Measurements from ENCODE around the gene PDE4B. TPM values are rescaled to one million over a fixed set of nuclear protein-coding genes. Genes with fewer than 3 reads are reported as not detected.

Gene PDE4B
- total RNA-seq, 1 donor from 2014 or later, result 7.2 TPM

DNA sequence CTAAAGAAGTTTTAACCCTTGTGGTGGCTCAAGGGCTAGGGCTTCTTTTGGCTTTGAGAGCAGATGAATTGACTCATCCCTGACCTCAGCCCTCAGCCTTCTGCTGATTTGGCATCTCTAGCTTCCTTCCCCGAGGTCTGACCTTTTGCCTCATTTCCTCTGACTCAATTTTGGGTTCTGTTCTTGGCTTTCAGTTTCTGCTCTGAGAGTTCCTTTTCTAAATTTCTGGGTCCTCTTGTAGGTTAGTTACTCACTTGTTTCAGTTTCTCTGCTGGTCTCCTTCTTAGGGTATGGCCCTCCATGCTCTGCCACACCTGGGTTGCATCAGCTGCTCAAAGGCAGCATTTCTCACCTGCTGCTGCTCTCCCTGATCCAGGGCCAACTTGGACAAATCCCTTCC lies 19.4 kb downstream of the PDE4B start:
- Mint-ChIP-seq H3K9me3 (ENCODE audit: unreplicated experiment) (no peaks in the 10 kb centered on the region), H3K4me1 (ENCODE audit: low read depth, unreplicated experiment) (peaks cover 14% of the 10 kb centered on the region), H3K36me3 (ENCODE audit: unreplicated experiment) (no peaks in the 10 kb centered on the region), H3K27ac (ENCODE audit: unreplicated experiment) (no peak overlapping the region), H3K27me3 (ENCODE audit: unreplicated experiment) (no peaks in the 10 kb centered on the region), H3K4me3 (ENCODE audit: unreplicated experiment) (peak overlapping the region; percentile 2)
- TF ChIP-seq CTCF (IDR thresholded peaks at IDR 0.05; ENCODE audit: partially characterized antibody, unreplicated experiment), result no peak
- no peak for DNase-seq

DNA sequence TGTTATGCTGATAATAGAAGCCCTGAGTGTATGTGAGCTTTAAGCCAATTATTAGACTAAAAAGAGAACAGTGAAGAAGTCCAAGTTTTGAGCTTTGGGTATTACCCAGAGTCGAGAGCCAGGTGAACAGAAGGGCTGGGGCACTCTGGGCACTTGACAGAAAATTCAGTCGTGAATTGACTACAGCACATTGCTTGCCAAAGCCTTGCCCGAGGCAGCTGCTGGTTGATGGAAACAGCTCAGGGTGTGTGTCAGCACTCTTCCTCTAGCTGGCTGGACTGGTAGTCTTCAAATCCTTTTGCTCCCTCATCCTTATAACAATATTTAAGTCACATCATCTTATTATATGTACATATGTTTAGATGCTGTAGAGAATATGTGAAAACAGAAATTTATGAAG lies 21.3 kb downstream of the PDE4B start:
- TF ChIP-seq CTCF (IDR thresholded peaks at IDR 0.05; ENCODE audit: partially characterized antibody, unreplicated experiment), result no peak
- Mint-ChIP-seq H3K4me3 (ENCODE audit: unreplicated experiment) (no peak overlapping the region), H3K4me1 (ENCODE audit: low read depth, unreplicated experiment) (peaks cover 23% of the 10 kb centered on the region), H3K27ac (ENCODE audit: unreplicated experiment) (no peak overlapping the region), H3K27me3 (ENCODE audit: unreplicated experiment) (no peaks in the 10 kb centered on the region), H3K36me3 (ENCODE audit: unreplicated experiment) (no peaks in the 10 kb centered on the region), H3K9me3 (ENCODE audit: unreplicated experiment) (no peaks in the 10 kb centered on the region)
- peak; percentile 27 for DNase-seq

GRCh38 chr1:65814752-65815151 lies 22.1 kb downstream of the PDE4B start:
- H3K4me1 Mint-ChIP-seq (ENCODE audit: low read depth, unreplicated experiment), result peaks cover 23% of the 10 kb centered on the region
- H3K36me3 Mint-ChIP-seq (ENCODE audit: unreplicated experiment), result no peaks in the 10 kb centered on the region
- no peaks in the 10 kb centered on the region for H3K9me3 Mint-ChIP-seq (ENCODE audit: unreplicated experiment)
- no peak for TF ChIP-seq CTCF (IDR thresholded peaks at IDR 0.05; ENCODE audit: partially characterized antibody, unreplicated experiment)
- no peaks in the 10 kb centered on the region for H3K27me3 Mint-ChIP-seq (ENCODE audit: unreplicated experiment)
- no peak overlapping the region for H3K27ac Mint-ChIP-seq (ENCODE audit: unreplicated experiment)
- DNase-seq, result no peak
- no peak overlapping the region for H3K4me3 Mint-ChIP-seq (ENCODE audit: unreplicated experiment)

DNA sequence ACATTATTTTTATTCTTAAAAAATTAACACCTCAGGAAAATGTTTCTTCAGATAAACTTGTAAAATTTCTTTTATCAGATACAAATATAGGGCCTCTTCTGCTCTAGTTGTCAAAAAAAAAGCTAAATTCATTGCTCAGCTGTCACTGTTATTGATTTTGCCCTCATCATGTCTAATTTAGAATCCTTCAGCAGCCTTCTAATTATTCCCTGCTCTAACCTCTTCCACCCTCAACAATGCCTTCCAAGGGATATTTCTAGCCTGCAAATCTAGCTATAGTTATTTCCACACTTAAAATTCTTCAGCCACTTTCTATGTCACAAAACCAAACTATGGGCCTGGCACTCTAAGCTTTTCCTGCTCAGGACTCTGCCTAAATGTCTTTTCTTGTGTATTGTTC lies 25.2 kb downstream of the PDE4B start:
- no peak for DNase-seq
- peaks cover 13% of the 10 kb centered on the region for H3K4me1 Mint-ChIP-seq (ENCODE audit: low read depth, unreplicated experiment)
- peak overlapping the region; percentile 28 for H3K27ac Mint-ChIP-seq (ENCODE audit: unreplicated experiment)
- no peaks in the 10 kb centered on the region for H3K27me3 Mint-ChIP-seq (ENCODE audit: unreplicated experiment)
- H3K9me3 Mint-ChIP-seq (ENCODE audit: unreplicated experiment), result no peaks in the 10 kb centered on the region
- no peak for TF ChIP-seq CTCF (IDR thresholded peaks at IDR 0.05; ENCODE audit: partially characterized antibody, unreplicated experiment)
- no peaks in the 10 kb centered on the region for H3K36me3 Mint-ChIP-seq (ENCODE audit: unreplicated experiment)
- H3K4me3 Mint-ChIP-seq (ENCODE audit: unreplicated experiment), result peak overlapping the region; percentile 31

DNA sequence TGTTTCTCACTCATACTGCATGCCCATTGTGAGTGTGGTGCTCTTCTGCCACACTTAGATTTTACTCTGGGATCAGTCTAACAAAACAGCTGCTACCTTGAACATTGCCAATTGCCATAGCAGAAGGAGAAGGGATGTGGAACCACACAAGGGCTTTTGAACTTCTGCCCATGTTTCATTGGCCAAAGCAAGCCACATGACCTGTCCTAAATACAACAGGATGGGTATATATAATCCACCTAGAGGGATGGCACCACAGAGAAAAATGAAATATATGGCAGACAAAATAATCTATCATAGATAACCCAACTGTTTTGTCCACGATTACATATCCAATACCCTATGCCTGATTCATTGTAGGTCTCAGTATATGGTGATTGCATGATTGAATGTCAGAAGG lies 26.3 kb downstream of the PDE4B start:
- Mint-ChIP-seq H3K27me3 (ENCODE audit: unreplicated experiment) (no peaks in the 10 kb centered on the region), H3K4me3 (ENCODE audit: unreplicated experiment) (no peak overlapping the region)
- DNase-seq, result no peak

More for the DNA sequence above, 26.3 kb downstream of the PDE4B start:
- Mint-ChIP-seq H3K36me3 (ENCODE audit: unreplicated experiment) (no peaks in the 10 kb centered on the region), H3K9me3 (ENCODE audit: unreplicated experiment) (peaks cover 3% of the 10 kb centered on the region), H3K4me1 (ENCODE audit: low read depth, unreplicated experiment) (peaks cover 13% of the 10 kb centered on the region), H3K27ac (ENCODE audit: unreplicated experiment) (no peak overlapping the region)
- no peak for TF ChIP-seq CTCF (IDR thresholded peaks at IDR 0.05; ENCODE audit: partially characterized antibody, unreplicated experiment)

All from glutamatergic neuron (in vitro differentiated cells).